ENCODE measurements around the gene LMOD3.

Gene LMOD3

DNA sequence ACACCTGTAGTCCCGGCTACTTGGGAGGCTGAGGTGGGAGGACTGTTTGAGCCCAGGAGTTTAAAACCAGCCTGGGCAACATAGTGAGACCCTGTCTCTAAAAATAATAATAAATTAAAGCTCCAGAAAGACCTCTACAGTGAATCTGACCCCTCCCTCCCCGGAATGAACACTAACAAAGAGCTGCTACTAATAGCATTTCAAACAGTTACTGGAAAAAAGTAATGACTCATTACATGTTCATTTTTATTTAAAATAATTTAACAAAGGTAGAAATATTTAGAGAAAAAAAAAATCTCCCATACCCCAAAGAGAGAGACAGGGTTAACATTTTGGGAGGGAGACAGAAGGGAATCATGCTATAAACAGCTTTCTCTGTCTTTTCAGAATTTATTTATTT, 40.0 kb downstream of the LMOD3 start:
- H3K4me1 ChIP-seq (ENCODE audit: low read length) = peaks cover 73% of the 10 kb centered on the region
- H2AFZ ChIP-seq (ENCODE audit: low read depth, low read length) = peak overlapping the region; percentile 79; the same call in 1 of the 2 replicates
- peaks cover 51% of the 10 kb centered on the region for H3K79me2 ChIP-seq (ENCODE audit: low read length)
- peak overlapping the region; percentile 89 for H3K27ac ChIP-seq (ENCODE audit: low read length)
- TF ChIP-seq EZH2phosphoT487 (IDR thresholded peaks at IDR 0.05; ENCODE audit: low read depth) = no peak
- TF ChIP-seq, protein P1, sequence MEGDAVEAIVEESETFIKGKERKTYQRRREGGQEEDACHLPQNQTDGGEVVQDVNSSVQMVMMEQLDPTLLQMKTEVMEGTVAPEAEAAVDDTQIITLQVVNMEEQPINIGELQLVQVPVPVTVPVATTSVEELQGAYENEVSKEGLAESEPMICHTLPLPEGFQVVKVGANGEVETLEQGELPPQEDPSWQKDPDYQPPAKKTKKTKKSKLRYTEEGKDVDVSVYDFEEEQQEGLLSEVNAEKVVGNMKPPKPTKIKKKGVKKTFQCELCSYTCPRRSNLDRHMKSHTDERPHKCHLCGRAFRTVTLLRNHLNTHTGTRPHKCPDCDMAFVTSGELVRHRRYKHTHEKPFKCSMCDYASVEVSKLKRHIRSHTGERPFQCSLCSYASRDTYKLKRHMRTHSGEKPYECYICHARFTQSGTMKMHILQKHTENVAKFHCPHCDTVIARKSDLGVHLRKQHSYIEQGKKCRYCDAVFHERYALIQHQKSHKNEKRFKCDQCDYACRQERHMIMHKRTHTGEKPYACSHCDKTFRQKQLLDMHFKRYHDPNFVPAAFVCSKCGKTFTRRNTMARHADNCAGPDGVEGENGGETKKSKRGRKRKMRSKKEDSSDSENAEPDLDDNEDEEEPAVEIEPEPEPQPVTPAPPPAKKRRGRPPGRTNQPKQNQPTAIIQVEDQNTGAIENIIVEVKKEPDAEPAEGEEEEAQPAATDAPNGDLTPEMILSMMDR (IDR thresholded peaks at IDR 0.05; ENCODE audit: low read depth, low read length) = no peak
- H3K4me3 ChIP-seq (ENCODE audit: low read length) = peak overlapping the region; percentile 87
- peaks cover 7% of the 10 kb centered on the region for H3K36me3 ChIP-seq (replicated peaks; ENCODE audit: low read depth, low read length)
- H3K9ac ChIP-seq (ENCODE audit: low read length) = peak overlapping the region; percentile 59
- H3K9me3 ChIP-seq (ENCODE audit: insufficient read depth, low read length) = no peaks in the 10 kb centered on the region
- H3K27me3 ChIP-seq (ENCODE audit: low read depth, low read length) = no peaks in the 10 kb centered on the region
- no peaks in the 10 kb centered on the region for H4K20me1 ChIP-seq (ENCODE audit: insufficient read depth, low read length)
- peak overlapping the region; percentile 82 for H3K4me2 ChIP-seq (ENCODE audit: low read length)

DNA sequence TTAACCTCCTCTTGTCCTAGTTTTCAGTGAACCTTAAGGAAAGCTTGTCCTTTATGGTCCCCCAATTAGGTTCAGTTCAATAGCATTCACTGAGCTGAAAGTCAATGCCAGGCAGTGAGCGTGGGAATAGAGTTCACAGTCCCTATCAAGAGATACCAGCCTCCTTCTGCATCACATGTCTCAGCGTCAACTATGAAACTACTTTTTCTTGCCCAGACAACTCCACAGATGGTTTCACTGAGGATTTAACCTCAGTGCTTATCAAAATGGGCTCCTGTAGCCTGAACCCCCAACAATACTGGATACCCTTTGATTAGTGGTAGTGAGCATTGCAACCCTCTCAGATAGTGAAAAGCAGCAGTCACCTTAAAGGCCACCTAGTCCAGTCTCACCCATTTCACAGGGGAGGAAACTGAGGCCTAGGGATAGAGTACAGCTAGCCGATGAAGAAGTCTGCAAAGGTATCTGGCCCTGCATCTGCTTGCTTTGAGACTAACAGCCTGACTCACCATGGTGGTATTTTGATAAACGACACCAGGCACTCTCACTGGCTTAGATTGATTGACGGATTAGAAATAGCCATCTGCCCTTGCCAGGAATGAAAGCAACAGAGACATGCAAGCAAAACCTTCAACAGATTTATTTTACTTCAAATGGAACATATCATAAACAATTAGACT, 40.7 kb downstream of the LMOD3 start:
- peaks cover 51% of the 10 kb centered on the region for H3K79me2 ChIP-seq (ENCODE audit: low read length)
- no peaks in the 10 kb centered on the region for H4K20me1 ChIP-seq (ENCODE audit: insufficient read depth, low read length)
- peaks cover 68% of the 10 kb centered on the region for H3K4me1 ChIP-seq (ENCODE audit: low read length)
- H2AFZ ChIP-seq (ENCODE audit: low read depth, low read length) = peak overlapping the region; percentile 79
- TF ChIP-seq, protein P1 (IDR thresholded peaks at IDR 0.05; ENCODE audit: low read depth, low read length) = no peak
- no peak for TF ChIP-seq EZH2phosphoT487 (IDR thresholded peaks at IDR 0.05; ENCODE audit: low read depth)
- H3K4me3 ChIP-seq (ENCODE audit: low read length) = peak overlapping the region; percentile 87
- H3K36me3 ChIP-seq (replicated peaks; ENCODE audit: low read depth, low read length) = peaks cover 7% of the 10 kb centered on the region
- H3K27me3 ChIP-seq (ENCODE audit: low read depth, low read length) = no peaks in the 10 kb centered on the region
- peak overlapping the region; percentile 89 for H3K27ac ChIP-seq (ENCODE audit: low read length)
- no peaks in the 10 kb centered on the region for H3K9me3 ChIP-seq (ENCODE audit: insufficient read depth, low read length)
- H3K4me2 ChIP-seq (ENCODE audit: low read length) = peak overlapping the region; percentile 82
- peak overlapping the region; percentile 59; the same call in 1 of the 2 replicates for H3K9ac ChIP-seq (ENCODE audit: low read length)

DNA sequence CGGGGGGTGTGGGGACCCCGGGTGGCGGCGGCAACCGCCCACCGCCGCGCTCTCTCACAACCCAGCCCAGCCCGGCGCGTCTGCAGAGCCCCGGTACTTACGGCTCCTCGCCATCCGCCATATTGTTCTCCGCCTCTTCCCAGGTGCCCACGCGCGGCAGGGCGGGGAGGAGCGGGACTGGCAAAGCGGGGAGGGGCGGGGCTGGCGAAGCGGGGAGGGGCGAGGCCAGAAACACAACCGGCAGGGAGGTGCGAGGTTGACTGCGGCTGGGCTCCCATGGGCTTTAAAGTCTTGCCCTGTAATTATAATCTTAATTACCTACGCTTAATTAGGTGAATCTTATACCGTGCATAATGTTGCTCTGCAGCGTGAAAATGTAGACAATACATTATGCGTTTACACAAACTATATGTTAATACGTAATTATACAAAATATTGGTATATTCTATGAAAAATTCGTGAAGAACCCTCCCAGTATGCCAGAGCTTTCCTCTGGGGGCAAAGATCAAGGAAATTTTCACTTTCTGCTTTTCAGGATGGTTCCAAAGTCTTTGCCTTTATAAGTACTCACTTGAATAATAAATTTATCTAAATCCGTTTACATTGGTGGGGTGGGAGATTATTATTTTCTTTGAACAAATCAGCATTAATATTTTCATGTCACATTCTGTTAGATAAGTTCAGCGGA, 42.0 kb downstream of the LMOD3 start, which contains the start of gene UBA3:
Gene UBA3, minus strand, starts transcription at position 133 of the 688 bp plus-strand sequence. Its CDS starts 12 bp downstream, at position 121.
- Histone ChIP-seq H3K36me3 (replicated peaks; ENCODE audit: low read depth, low read length) (peaks cover 7% of the 10 kb centered on the region), H3K4me1 (ENCODE audit: low read length) (peaks cover 60% of the 10 kb centered on the region), H3K9me3 (ENCODE audit: insufficient read depth, low read length) (no peaks in the 10 kb centered on the region), H2AFZ (ENCODE audit: low read depth, low read length) (peak within 1 kb of the TSS; percentile 33; the same call in 1 of the 2 replicates), H3K79me2 (ENCODE audit: low read length) (peaks cover 51% of the 10 kb centered on the region), H3K9ac (ENCODE audit: low read length) (peak within 1 kb of the TSS; percentile 91), H3K4me2 (ENCODE audit: low read length) (peak within 1 kb of the TSS; percentile 95), H3K27ac (ENCODE audit: low read length) (peak within 1 kb of the TSS; percentile 89), H3K4me3 (ENCODE audit: low read length) (peak within 1 kb of the TSS; percentile 97), H4K20me1 (ENCODE audit: insufficient read depth, low read length) (no peaks in the 10 kb centered on the region), H3K27me3 (ENCODE audit: low read depth, low read length) (no peaks in the 10 kb centered on the region)
- TF ChIP-seq EZH2phosphoT487 (IDR thresholded peaks at IDR 0.05; ENCODE audit: low read depth) = no peak

DNA sequence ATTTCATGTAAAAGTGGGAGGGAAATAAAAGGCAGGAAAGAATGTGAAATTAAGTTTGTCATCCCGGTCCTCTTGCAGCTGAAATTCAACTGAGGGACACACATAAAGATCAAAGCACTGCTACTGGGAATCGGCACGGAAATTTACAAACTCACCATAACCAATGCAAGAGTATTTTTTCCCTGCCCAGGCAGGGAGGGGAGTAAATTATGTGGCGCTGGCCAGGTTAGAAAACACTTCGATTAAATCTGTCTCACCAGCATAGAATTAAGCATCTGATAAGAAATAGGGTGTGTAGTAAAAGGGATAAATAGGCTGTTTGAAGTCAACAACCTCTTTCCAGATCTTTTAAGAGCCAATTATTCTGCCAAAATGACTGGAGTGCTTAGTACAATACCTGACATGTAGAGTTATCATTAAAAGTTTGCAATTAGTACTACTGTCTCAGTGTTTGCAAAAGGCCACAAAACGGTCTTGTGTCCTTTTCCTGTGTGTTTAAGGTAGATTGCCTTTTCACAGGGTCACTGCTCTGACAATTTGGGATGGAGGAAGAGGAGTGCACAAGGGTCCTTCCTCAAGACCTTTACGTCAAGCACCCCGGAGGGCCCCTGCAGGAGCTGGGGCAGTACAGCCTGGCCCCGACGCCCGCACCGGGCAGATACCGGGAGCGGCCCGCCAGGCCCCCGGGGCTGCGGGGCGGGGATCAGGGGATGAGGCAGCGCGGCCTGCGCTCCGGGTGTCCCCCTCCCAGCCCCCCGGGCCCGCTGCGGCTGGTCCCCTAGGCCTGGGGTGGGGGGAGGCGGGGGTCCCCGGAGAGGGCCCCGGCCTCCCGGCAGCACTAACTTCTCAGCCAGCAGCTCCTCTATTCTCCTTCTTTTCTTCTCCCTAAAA, 42.9 kb downstream of the LMOD3 start:
- no peak for TF ChIP-seq EZH2phosphoT487 (IDR thresholded peaks at IDR 0.05; ENCODE audit: low read depth)
- TF ChIP-seq, protein P1 (IDR thresholded peaks at IDR 0.05; ENCODE audit: low read depth, low read length) = no peak
- Histone ChIP-seq H3K4me3 (ENCODE audit: low read length) (peak overlapping the region; percentile 97), H3K27ac (ENCODE audit: low read length) (peak overlapping the region; percentile 36), H3K4me1 (ENCODE audit: low read length) (peaks cover 60% of the 10 kb centered on the region), H4K20me1 (ENCODE audit: insufficient read depth, low read length) (no peaks in the 10 kb centered on the region), H3K79me2 (ENCODE audit: low read length) (peaks cover 50% of the 10 kb centered on the region), H3K4me2 (ENCODE audit: low read length) (peak overlapping the region; percentile 95), H3K9me3 (ENCODE audit: insufficient read depth, low read length) (no peaks in the 10 kb centered on the region), H3K27me3 (ENCODE audit: low read depth, low read length) (no peaks in the 10 kb centered on the region), H3K36me3 (replicated peaks; ENCODE audit: low read depth, low read length) (peaks cover 7% of the 10 kb centered on the region), H3K9ac (ENCODE audit: low read length) (peak overlapping the region; percentile 91), H2AFZ (ENCODE audit: low read depth, low read length) (no peak overlapping the region)
